Activated T-cell treated with anti-CD3 and anti-CD28 coated beads, Interleukin-2, amount 50 U/mL, for 72 hours (primary cell): ENCODE results near the gene TLN1. TPM values are rescaled to one million over a fixed set of nuclear protein-coding genes. Genes with fewer than 3 reads are reported as not detected.

ENCODE experiments used
- ATAC-seq, 2 donors: fragments of 150-1000 bp; cut with Tn5 transposase; replicated peaks in 1 of 2; 2 replicates each; pipeline ENCODE4 v1.10.0; 2021; ENCODE audit warnings: moderate library complexity in 2 of 2, mild to moderate bottlenecking in 1 of 2
- DNase-seq, 2 donors: peaks; one replicate each; pipeline ENCODE4 v3.0.0; 2021 to 2022; ENCODE audit warnings: mixed read lengths in 1 of 2
- H3K27ac Mint-ChIP-seq: one replicate; pipeline ENCODE4 v1.8.0; 2022; ENCODE audit warnings: mild to moderate bottlenecking, moderate library complexity, mixed read lengths
- H3K27me3 Mint-ChIP-seq: one replicate; pipeline ENCODE4 v1.8.0; 2022; ENCODE audit warnings: low read depth, mixed read lengths
- H3K36me3 Mint-ChIP-seq, 2 donors: one replicate each; pipeline ENCODE4 v1.8.0; 2022; ENCODE audit warnings: mixed read lengths in 2 of 2, mild to moderate bottlenecking in 1 of 2; ENCODE audit not compliant: insufficient read depth in 2 of 2
- H3K4me1 Mint-ChIP-seq: one replicate; pipeline ENCODE4 v1.8.0; 2022; ENCODE audit warnings: low read depth, mixed read lengths
- H3K4me3 Mint-ChIP-seq, 2 donors: one replicate each; pipeline ENCODE4 v1.8.0; 2022; ENCODE audit warnings: mild to moderate bottlenecking in 2 of 2, mixed read lengths in 2 of 2, moderate library complexity in 2 of 2
- H3K9me3 Mint-ChIP-seq, 2 donors: one replicate each; pipeline ENCODE4 v1.8.0; 2022; ENCODE audit warnings: mixed read lengths in 2 of 2
- total RNA-seq, 2 donors: library from RNA; stranded (reverse); gene quantifications; one replicate each; pipeline ENCODE4 v1.2.3, GENCODE V29; 2022

Gene TLN1
- total RNA-seq, 2 donors from 2014 or later: 200 to 235 TPM

- peak; percentile 83 to 89 for DNase-seq
- Mint-ChIP-seq H3K4me1 (peaks cover 52% of the 10 kb centered on the region), H3K4me3 (peak within 1 kb of the TSS; percentile 97), H3K27me3 (no peaks in the 10 kb centered on the region), H3K9me3 (no peaks in the 10 kb centered on the region), H3K27ac (peak within 1 kb of the TSS; percentile 89), H3K36me3 (peaks cover 2 to 5% of the 10 kb centered on the region in 2 donors)
- ATAC-seq: peak; percentile 90
Observed at GRCh38 chr9:35748858-35749514, 17.0 kb upstream of the TLN1 start, which contains the start of the genes GBA2 and RGP1. TSS of gene GBA2 (minus strand) at chr9:35749228. CDS start at chr9:35748704, 524 bp downstream. TSS of gene RGP1 (plus strand) at chr9:35749287. CDS start at chr9:35749756, 469 bp downstream.

GRCh38 chr9:35748242-35748857, 16.4 kb upstream of the TLN1 start:
- Mint-ChIP-seq H3K9me3 (no peaks in the 10 kb centered on the region), H3K27ac (peak overlapping the region; percentile 63), H3K4me1 (peaks cover 56% of the 10 kb centered on the region), H3K36me3 (peaks cover 2 to 7% of the 10 kb centered on the region in 2 donors), H3K27me3 (no peaks in the 10 kb centered on the region), H3K4me3 (peak overlapping the region; percentile 91 to 93)
- ATAC-seq (no peak), DNase-seq (no peak)

- Mint-ChIP-seq H3K36me3 (peaks cover 2 to 6% of the 10 kb centered on the region in 2 donors), H3K4me1 (peaks cover 68% of the 10 kb centered on the region), H3K4me3 (peak overlapping the region; percentile 91 to 93), H3K27ac (no peak overlapping the region), H3K27me3 (no peaks in the 10 kb centered on the region), H3K9me3 (no peaks in the 10 kb centered on the region)
- DNase-seq (no peak), ATAC-seq (no peak)
Observed at GRCh38 chr9:35746583-35746982, 14.6 kb upstream of the TLN1 start.

- Mint-ChIP-seq H3K36me3 (peaks cover 2 to 7% of the 10 kb centered on the region in 2 donors), H3K27me3 (no peaks in the 10 kb centered on the region), H3K9me3 (no peaks in the 10 kb centered on the region), H3K4me1 (peaks cover 62% of the 10 kb centered on the region), H3K4me3 (peak overlapping the region; percentile 81 to 91), H3K27ac (peak overlapping the region; percentile 46)
- ATAC-seq (no peak), DNase-seq (no peak)
Observed at GRCh38 chr9:35745569-35745968, 13.6 kb upstream of the TLN1 start.

GRCh38 chr9:35743880-35744518, 12.0 kb upstream of the TLN1 start:
- Mint-ChIP-seq H3K27ac (no peak overlapping the region), H3K4me1 (peaks cover 53% of the 10 kb centered on the region), H3K4me3 (no peak overlapping the region), H3K36me3 (peaks cover 4 to 8% of the 10 kb centered on the region in 2 donors), H3K27me3 (no peaks in the 10 kb centered on the region), H3K9me3 (no peaks in the 10 kb centered on the region)
- no peak for ATAC-seq
- DNase-seq: no peak

GRCh38 chr9:35743452-35743851, 11.5 kb upstream of the TLN1 start:
- no peak overlapping the region for H3K4me3 Mint-ChIP-seq
- H3K27me3 Mint-ChIP-seq: no peaks in the 10 kb centered on the region
- H3K9me3 Mint-ChIP-seq: no peaks in the 10 kb centered on the region
- DNase-seq: no peak
- no peak for ATAC-seq
- peaks cover 53% of the 10 kb centered on the region for H3K4me1 Mint-ChIP-seq
- H3K27ac Mint-ChIP-seq: no peak overlapping the region
- H3K36me3 Mint-ChIP-seq: peaks cover 4 to 13% of the 10 kb centered on the region in 2 donors

GRCh38 chr9:35741740-35742139, 9.7 kb upstream of the TLN1 start:
- H3K27ac Mint-ChIP-seq: no peak overlapping the region
- no peak for DNase-seq

GRCh38 chr9:35740243-35740642, 8.2 kb upstream of the TLN1 start:
- ATAC-seq (no peak), DNase-seq (no peak)
- Mint-ChIP-seq H3K4me1 (peaks cover 31% of the 10 kb centered on the region), H3K4me3 (no peak overlapping the region), H3K27me3 (no peaks in the 10 kb centered on the region), H3K9me3 (no peaks in the 10 kb centered on the region), H3K27ac (no peak overlapping the region), H3K36me3 (peaks cover 6 to 20% of the 10 kb centered on the region in 2 donors)

More at GRCh38 chr9:35741740-35742139, 9.7 kb upstream of the TLN1 start:
- Mint-ChIP-seq H3K36me3 (peaks cover 4 to 15% of the 10 kb centered on the region in 2 donors), H3K4me1 (peaks cover 38% of the 10 kb centered on the region), H3K27me3 (no peaks in the 10 kb centered on the region), H3K9me3 (no peaks in the 10 kb centered on the region), H3K4me3 (no peak overlapping the region)
- peak; percentile 46 to 52 for ATAC-seq

GRCh38 chr9:35738924-35739323, 6.9 kb upstream of the TLN1 start:
- no peak overlapping the region for H3K4me3 Mint-ChIP-seq
- DNase-seq (no peak), ATAC-seq (no peak)
- peaks cover 35% of the 10 kb centered on the region for H3K4me1 Mint-ChIP-seq
- no peak overlapping the region for H3K27ac Mint-ChIP-seq
- H3K9me3 Mint-ChIP-seq: no peaks in the 10 kb centered on the region
- peaks cover 6 to 25% of the 10 kb centered on the region in 2 donors for H3K36me3 Mint-ChIP-seq
- H3K27me3 Mint-ChIP-seq: no peaks in the 10 kb centered on the region

GRCh38 chr9:35738186-35738585, 6.2 kb upstream of the TLN1 start:
- Mint-ChIP-seq H3K36me3 (peaks cover 6 to 23% of the 10 kb centered on the region in 2 donors), H3K9me3 (no peaks in the 10 kb centered on the region), H3K27ac (no peak overlapping the region), H3K27me3 (no peaks in the 10 kb centered on the region), H3K4me3 (no peak overlapping the region), H3K4me1 (peaks cover 37% of the 10 kb centered on the region)
- ATAC-seq (no peak), DNase-seq (no peak)

- Mint-ChIP-seq H3K4me3 (no peak overlapping the region), H3K27me3 (no peaks in the 10 kb centered on the region), H3K27ac (no peak overlapping the region), H3K36me3 (peaks cover 6 to 19% of the 10 kb centered on the region in 2 donors), H3K9me3 (no peaks in the 10 kb centered on the region), H3K4me1 (peaks cover 34% of the 10 kb centered on the region)
- ATAC-seq: no peak
- no peak for DNase-seq
Observed at GRCh38 chr9:35737143-35737542, 5.1 kb upstream of the TLN1 start.

GRCh38 chr9:35736201-35736633, 4.2 kb upstream of the TLN1 start:
- H3K36me3 Mint-ChIP-seq: peaks cover 10 to 19% of the 10 kb centered on the region in 2 donors
- no peak overlapping the region for H3K27ac Mint-ChIP-seq

GRCh38 chr9:35734096-35734495, 2.1 kb upstream of the TLN1 start:
- Mint-ChIP-seq H3K36me3 (peaks cover 10 to 19% of the 10 kb centered on the region in 2 donors), H3K27ac (peak overlapping the region; percentile 18)
- no peak for DNase-seq

More at GRCh38 chr9:35736201-35736633, 4.2 kb upstream of the TLN1 start:
- Mint-ChIP-seq H3K4me3 (no peak overlapping the region), H3K9me3 (no peaks in the 10 kb centered on the region), H3K27me3 (no peaks in the 10 kb centered on the region), H3K4me1 (peaks cover 29% of the 10 kb centered on the region)
- no peak for ATAC-seq
- DNase-seq: peak; percentile 69 to 73

More at GRCh38 chr9:35734096-35734495, 2.1 kb upstream of the TLN1 start:
- Mint-ChIP-seq H3K9me3 (no peaks in the 10 kb centered on the region), H3K27me3 (no peaks in the 10 kb centered on the region), H3K4me1 (peaks cover 29% of the 10 kb centered on the region), H3K4me3 (peak overlapping the region; percentile 10 to 28)
- no peak for ATAC-seq
